ENCODE data around the gene CACNA1S.

The CACNA1S gene

DNA sequence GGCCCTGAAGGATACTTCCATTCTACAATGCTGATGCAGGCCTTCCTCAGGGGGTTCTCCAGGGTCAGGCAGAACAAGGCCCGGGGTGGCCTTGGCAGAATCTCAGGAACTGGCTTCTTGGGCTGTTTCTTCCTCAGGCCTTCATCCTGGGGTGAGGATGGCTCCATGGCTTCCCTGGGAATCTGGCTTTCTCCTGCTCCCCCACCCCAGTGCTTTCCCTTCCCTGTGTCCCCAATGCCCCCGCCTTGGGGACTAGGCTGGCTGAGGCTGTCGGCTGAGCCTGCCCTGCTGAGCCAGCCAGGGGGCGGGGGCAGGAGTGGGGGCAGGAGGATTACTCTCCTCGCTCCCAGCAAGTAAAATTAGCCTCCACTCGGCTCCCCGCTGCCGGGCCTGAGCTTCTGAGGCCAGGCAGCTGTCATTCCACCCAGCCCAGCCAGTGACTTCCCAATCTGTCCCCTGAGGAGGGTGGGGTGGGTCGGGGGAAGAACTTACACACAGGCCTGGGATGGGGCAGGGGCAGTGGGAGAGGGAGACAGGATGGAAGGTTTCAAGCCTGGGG is at the start of gene CACNA1S:
TSS of gene CACNA1S (minus strand) at position 254 of the 559 bp plus-strand sequence. CDS start at position 167, 87 bp downstream.
- DNase-seq, result no peak

DNA sequence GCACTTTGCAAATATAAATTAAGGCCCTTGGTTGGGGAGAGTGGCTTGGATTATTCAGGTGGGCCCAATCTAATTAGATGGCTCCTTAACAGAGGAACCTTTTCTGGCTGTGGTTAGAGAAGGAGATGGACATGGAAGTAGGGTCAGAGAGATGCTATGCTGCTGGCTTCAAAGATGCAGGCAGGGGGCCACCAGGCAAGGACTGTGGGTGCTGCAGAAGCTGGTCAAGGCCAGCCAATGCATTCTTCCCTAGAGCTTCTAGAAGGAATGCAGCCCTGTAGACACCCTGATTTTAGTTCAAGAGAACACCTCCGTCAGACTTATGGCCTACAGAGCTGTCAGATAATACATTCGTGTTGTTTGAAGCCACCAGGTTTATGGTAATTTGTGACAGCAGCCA is 45.7 kb upstream of the CACNA1S start:
- no peak for DNase-seq

DNA sequence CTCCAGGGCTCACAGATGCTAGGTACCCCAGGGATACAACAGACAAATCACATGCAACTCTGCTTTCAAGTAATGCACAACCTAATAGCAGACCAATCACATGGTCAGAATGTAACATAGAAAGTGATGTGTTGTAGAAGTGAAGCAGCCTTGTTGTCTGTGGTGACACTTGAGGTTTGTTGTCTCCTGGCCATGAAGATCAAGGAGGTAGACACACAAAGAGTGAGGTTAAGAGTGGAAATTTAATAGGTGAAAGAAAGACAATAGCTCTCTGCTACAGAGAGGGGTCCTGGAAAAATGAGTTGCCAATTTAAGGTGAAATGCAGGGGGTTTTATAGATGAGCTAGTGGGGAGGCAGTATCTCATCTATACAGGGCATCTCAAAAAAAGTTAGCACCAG is 44.6 kb upstream of the CACNA1S start:
- DNase-seq, result no peak

DNA sequence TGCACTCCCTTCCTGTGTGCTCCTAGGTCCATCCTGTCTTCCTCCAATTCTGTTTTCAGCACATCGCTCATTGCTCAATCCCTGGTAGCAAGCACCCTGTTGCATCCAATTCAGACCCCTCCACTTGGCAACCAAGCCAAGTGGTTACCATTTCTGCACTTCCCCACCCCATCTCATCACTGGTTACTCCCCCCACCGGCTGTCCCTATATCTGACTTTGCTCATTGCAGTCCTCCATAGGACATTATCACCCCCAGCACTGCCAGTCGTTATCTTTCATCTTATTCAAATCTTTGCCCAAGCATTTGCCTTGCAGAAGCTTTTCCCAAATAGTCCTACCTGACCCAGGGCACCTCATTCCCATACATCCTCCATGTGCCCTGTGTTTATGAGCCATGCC is 44.1 kb upstream of the CACNA1S start:
- DNase-seq, result no peak

DNA sequence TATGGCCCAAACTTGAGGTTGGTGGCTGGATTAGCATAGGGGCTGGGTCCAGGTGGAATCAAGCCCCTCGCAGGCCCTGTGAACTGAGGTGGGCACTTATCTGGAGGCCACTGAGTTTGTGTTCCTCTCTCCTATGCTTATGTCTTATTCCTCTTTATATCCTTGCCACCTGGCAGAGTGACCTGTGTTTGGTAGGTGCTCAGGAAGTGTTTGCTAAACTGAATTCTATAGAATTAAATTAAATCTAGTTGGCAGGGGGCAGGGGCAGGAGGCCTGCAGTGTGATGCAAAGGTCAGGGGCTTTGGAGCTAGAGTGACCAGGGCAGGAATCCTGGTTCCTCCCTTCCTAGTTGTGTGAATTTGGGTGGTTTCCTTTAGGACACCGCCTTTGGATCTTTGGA is 43.1 kb upstream of the CACNA1S start:
- no peak for DNase-seq

GRCh38 chr1:201154389-201155165 is 42.4 kb upstream of the CACNA1S start, which contains the start of gene TMEM9:
Gene TMEM9 (minus strand): TSS chr1:201154474. CDS start chr1:201153923, 551 bp downstream.
- peak; percentile 89 to 96 for DNase-seq

DNA sequence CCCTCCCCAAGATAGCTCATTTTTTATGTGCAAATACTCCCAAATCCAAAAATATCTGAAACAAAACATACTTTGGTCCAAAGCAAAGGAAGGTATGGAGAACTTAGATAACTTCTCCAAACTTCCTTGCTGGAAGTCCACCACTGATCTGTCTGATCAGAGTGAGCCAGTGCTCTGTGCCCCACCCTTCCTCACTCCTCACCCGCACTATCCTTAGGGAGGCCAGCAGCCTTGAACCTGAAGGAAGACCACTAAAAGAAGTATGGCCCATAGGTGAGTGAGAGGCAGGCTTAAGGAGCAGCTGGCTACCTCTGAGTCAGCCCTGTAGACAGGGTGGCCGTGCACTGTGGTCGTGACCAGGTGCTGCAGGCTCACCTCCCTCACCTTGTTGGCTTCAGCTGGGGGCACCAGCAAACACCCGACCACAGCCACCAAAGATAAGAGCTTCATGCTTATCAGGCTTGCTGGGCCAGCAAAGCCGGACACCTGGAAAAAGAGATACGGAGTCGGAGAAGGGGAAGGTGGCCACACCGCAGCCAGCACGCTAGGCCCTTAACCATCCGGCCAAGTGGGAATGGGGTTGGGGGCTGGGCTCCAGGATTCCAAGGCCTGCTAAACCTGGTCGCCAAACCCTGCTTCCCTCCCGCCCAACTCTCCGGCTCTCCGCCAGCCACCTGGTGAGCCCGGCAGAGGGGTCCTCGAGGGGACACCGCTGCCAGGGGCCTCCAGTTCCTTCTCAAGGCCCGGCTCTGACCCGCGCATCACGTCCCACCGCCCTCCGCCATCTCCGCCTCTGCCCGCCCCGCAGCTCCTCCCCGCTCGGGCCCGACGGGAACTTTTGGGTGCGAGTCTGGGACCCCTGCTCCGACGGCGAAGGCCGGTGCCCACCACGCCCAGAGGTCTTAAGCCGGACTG is 41.5 kb upstream of the CACNA1S start:
- no peak for DNase-seq

DNA sequence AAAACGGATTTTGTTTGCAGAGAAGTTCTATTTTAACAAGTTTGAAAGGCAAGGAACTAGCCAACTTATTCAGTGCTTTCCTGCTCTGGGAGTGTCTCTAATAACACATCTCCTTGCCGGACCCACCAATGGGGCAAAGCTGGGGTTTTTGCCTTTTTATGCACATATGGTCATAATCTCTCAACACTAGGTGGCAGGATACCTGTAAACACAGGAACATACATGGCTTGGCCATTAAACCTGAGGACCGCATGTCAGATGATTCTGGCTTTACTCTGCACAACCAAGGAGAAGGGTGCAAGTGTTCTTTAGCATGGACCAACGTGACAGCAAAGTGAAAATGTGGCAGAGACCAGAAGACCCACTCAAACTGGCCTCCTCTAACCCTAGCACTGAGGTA is 37.2 kb upstream of the CACNA1S start:
- DNase-seq, result no peak

DNA sequence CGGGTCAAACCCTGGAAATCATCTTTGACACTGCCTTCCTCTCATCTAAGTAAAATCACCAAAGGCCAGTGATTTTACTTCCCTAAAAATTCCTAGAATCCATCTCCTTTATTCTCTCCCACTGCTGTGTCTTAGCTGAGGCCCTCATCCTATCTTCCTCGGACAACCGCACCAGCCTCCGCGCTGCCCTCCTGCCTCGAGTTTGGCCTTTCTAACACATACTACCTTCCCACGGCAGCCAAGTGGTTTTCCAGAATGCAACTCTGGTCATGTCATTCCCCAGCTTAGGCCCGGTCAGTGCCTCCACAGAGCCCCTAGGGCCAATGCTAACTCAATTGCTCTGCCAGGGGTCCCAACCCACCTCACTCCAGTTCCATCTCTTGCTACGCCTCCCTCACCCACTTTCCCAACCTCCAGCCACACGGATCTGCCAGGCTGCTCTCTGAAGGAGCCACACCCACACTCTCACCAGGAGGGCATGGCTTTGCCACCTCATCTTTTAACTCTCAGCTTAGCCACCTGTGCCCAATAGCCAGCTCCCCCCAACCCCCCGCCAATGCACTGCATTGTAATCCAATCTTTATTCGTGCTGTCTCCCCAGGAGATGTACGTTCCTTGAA is 35.3 kb upstream of the CACNA1S start:
- no peak for DNase-seq

DNA sequence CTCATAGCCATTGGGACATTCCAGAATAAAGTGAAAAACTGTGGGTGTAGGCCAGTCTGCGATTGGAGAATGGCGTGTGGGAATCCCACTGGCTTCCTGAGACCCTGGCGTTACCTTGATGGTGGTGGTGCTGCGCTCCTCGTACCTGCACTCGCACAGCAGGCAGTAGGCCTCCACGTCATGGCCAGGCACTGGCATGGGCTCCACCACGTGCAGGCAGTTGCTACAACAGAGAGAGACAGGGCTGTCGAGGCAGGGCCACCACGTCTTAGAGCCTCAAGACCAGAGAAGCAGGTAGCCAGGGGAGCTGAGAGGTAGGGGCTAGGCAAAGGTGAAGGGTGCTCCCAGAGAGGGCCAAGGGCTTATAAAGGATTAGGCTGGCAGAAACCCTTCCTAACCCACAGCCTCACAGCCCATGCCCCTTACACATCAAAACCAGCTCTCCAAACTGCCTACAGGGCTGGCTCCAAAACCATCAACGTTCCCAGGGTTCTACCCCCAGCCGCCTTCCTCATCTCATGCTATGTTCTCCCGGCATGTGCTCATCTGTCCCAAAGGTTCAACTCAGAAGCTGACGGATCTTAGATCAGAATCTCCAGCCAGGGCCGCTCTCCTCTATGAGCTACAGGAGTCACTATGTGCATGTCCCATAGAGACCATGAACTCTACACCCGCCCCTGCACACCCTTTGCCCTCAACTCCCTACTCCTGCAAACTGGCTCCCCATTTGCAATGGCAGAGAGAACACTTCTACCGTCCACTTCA is 34.6 kb upstream of the CACNA1S start:
- DNase-seq, result no peak

GRCh38 chr1:201145816-201146215 is 33.6 kb upstream of the CACNA1S start:
- no peak for DNase-seq

DNA sequence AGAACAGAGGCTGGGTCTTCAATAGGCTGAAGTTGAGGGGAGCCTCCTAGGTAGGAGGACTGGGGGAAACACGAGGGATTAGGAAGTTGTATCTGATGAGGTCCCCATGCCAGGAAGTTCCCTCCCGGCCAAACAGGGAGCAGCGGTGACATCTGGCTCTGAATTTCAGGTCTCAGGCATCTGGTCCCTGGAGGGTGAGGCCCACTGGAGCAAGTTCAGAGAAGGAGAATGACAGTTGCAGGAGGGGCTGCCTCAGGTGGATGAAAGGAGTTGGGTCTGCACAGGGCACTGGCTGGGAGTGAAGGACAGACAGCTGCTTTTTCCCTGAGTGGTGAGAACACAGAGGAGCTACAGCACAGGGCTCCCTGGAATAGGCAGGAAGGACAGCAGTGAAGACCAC is 32.9 kb upstream of the CACNA1S start:
- no peak for DNase-seq

DNA sequence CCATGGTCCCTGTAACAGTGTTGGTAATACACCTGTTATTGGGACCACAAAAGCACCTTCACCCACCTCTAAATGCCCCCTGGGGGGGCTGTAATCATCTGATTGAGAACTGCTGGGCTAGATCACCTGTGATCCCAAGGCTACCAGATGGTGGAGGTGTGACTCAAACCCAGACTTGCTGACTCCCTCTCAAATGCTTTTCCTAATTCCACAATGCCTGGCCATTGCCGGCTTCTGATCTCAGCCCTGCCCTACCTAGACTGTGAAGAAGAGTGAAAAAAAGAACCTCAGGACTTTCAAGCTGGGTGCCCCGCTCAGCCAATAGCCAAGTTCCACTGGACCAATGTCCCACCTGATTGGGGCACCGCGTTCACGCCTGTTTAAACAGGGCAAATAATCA is 32.5 kb upstream of the CACNA1S start:
- no peak for DNase-seq

DNA sequence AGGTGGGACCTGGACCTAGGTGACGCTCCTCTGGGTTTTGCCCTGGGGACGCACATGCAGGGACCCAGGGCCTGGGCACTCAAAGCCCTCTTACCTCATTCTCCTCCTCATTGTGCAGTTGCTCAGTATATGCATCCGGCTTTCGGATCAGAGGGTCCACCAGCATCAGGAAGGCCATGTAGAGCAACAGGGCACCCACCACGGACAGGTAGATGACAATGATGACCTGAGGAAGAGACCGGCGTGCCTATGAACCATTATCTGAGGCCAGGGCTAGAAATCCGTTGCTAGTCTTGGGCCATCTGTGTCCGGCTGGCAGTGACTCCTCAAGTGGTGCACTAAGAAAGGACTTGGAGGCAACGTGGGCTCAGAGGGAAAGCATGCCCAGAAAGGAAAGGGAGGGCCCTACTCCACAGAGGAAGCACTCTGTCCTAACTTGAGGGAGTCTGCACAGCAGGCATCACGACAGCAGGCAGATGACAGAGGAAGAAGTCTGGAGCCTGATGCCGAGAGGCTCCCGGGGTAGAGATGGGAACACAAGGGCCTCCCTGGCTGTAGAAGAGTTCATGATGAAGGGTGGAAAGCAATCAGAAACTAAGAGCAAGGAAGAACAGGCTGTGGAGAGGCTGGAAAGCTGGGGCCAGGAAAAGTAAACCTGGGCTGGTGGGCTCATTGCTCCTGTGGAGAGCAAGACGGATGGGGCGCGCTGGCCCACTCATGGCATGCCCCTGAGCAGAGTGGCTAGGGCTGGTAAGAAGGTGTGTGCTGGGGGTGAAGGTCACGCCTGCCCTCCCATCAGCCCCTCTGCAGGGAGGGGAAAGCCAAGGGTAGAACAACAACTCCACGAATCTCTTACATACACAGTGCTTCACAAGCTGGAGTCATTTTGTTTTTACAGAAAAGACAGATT is 31.8 kb upstream of the CACNA1S start:
- DNase-seq, result no peak

DNA sequence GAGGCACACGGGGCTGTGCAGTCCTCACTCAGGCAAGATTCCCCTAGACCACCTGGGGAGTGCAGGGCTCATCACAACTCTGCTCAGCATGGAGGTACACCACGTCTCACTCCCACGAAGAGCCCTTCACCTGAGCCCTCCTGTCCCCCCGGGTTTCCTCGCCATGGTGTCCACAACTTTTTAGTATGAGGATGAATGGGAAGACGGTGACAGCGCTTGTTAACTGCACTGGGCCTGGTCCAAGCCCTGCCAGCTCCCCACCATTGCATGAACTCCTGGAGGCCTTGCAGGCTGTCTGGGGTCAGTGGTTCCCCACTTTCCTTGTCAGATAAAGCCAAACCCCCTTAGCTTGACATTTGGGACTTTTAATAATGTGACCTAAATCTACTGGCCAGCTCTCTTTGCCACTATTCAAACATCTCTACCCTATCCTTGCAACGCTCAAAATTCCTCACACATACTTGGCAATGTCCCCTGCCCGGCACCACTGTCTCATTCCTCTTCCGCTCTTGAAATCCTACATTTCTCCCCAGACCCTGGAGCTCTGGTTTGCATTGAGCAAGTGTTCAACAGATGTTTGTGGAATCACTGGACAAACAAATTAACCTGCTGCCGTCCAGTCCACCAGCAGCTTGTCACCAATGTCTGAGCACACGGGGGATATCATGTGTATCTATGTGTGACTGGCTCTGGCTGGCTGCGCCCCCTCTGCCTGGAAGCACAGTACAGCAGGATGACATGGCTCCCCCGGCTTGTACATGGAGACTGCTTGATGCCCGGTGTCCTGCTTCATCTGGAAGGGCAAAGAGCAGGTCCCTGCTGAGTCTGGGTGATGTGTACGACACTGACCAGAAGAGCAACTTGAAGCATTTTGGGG is 30.9 kb upstream of the CACNA1S start:
- DNase-seq, result no peak

DNA sequence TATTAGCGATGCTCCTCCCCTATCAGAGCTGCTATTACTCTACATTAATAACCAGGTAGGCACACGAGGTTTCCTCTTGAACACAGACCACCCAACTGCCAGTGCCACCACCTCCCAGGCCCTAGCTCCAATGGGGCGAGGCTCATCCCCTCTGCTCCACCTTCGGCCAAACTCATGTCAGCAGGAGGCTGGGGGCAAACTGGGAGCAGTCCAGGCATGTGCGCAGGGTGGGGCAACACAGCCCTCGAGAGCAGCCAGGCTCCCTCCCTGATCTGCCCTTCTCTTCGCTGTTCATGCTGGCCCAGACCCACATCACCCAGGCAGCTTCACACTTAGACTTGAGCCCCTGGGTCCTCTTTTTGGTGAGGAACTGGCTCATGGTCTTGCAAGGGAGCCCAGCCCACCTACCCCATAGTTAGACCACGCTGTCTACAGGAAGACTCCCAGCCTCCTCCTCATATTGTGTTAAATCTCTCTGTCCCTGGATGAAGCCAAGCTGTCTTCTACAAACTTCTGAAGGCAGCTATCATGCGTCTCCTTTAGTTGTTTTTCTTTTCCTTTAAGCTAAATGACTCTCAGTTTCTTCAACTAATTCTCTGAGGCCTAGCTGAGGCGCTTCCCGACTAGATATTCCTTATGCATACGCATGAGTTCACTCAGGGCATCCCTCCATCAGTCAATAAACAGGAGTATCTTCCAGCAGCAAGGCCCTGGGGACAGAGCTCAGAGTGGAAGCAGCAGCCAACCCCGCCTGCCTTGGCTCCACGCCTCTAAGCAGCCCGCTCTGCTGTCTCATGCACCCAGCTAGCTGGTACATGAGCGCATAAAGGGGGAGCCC is 30.0 kb upstream of the CACNA1S start:
- DNase-seq, result no peak

DNA sequence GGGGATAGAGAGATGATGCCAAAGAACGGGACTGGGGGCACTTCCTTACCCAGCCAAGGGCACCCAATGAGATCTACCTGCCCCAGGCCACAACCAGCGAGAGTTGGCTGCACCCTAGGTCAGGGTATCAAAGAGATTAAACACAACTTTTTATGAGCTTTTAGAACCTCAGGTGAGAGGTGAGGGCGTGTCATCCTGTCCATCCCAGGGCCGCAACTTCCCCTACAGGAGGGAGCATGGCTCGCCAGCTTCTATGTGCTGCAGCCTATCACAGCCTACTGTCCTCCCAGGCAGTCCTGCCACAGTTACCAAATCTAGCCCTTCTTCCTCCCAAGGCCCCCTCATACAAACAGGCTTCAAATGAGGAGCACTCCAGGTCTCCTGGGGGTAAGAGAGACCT is 29.2 kb upstream of the CACNA1S start:
- DNase-seq, result no peak

DNA sequence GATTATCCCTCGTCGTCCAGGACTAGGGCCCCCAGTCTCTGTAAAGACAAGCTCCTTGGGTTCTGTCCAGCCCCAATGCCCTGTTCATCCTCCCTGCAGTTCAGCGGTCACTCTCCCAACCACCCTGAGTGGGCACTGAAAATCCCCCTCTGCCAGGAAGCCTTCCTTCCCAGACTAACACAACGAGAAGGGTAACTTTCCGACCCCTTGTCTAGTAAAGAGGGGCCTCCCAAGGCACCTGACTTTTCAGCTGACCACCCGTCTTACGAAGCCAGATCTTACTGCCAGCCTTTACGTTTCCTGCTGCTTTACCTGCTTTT is 28.7 kb upstream of the CACNA1S start:
- no peak for DNase-seq

- no peak for DNase-seq
Measured at GRCh38 chr1:201140235-201140940, 28.2 kb upstream of the CACNA1S start.

Data from NCI-H1930 (cell line).